ENCODE results near the gene SCFD1.

GRCh38 chr14:30582376-30582775 lies 39.7 kb upstream of the SCFD1 start:
- no peak for TF ChIP-seq CTCF (IDR thresholded peaks at IDR 0.05)
- TF ChIP-seq POLR2A (IDR thresholded peaks at IDR 0.05), result no peak
- TF ChIP-seq POLR2AphosphoS5 (IDR thresholded peaks at IDR 0.05), result no peak

Measured in upper lobe of left lung (tissue), 4 donors.